Colonic mucosa (tissue), 4 donors: ENCODE results near the gene CTRB2. TPM values are rescaled to one million over a fixed set of nuclear protein-coding genes. Genes with fewer than 3 reads are reported as not detected.

Source experiments
- DNase-seq: peaks from one replicate; pipeline ENCODE4 v3.0.0-alpha.2; 2020
- H3K27ac ChIP-seq: fragments of 200-600 bp; one replicate; pipeline ENCODE4 v1.8.0; 2021
- H3K27me3 ChIP-seq: fragments of 200-600 bp; one replicate; pipeline ENCODE4 v1.8.0; 2021
- H3K36me3 ChIP-seq: fragments of 200-600 bp; one replicate; pipeline ENCODE4 v1.8.0; 2021
- H3K4me1 ChIP-seq: fragments of 200-600 bp; one replicate; pipeline ENCODE4 v1.8.0; 2021; ENCODE audit warnings: mild to moderate bottlenecking
- H3K4me3 ChIP-seq: fragments of 200-600 bp; one replicate; pipeline ENCODE4 v1.8.0; 2021
- H3K9ac ChIP-seq, 2 donors: one replicate each; pipeline ENCODE4 v1.7.0; 2013; ENCODE audit warnings: control low read depth in 2 of 2, low read depth in 2 of 2, low read length in 2 of 2
- H3K9me3 ChIP-seq: fragments of 200-600 bp; one replicate; pipeline ENCODE4 v1.8.0; 2021
- CTCF ChIP-seq: fragments of 200-600 bp; IDR thresholded peaks from one replicate; pipeline ENCODE4 v1.8.0; 2022; ENCODE audit warnings: antibody characterized with exemption, mild to moderate bottlenecking
- intact Hi-C: fragments of 100-400 bp; cut with DNase I; formaldehyde crosslinking; loops from one replicate; pipeline ENCODE4 v1.14.1; 2022
- total RNA-seq, 2 donors: library from RNA; stranded (reverse); fragmentation: NEBNext Ultra II Directional in 1 of 2; extraction: Animal tissue kit (Norgen Biotek cat#: 25700) in 1 of 2; gene quantifications; one replicate each; pipeline ENCODE4 v1.2.1, GENCODE V29; 2021
- donor health status: healthy.
- donor health status: DM: no; HTN: no; CAD: no.
- donor health status: DM: no; HTN: no; CAD: no.

Gene CTRB2
- total RNA-seq, 2 donors from 2014 or later: 29.1 TPM; not detected in 1

- H3K9me3 ChIP-seq: no peaks in the 10 kb centered on the region
- TF ChIP-seq CTCF: no peak
- no peak overlapping the region for H3K9ac ChIP-seq
- H3K27me3 ChIP-seq: no peaks in the 10 kb centered on the region
- no peak overlapping the region for H3K27ac ChIP-seq
- intact Hi-C loops: loop anchor here (10.0 kb wide), 1 partner anchor 189 kb away; no protein-coding TSS in a partner anchor
- no peaks in the 10 kb centered on the region for H3K4me1 ChIP-seq
- DNase-seq: no peak
- H3K36me3 ChIP-seq: no peaks in the 10 kb centered on the region
- no peak overlapping the region for H3K4me3 ChIP-seq
These were observed 10.9 kb downstream of the CTRB2 start for GRCh38 chr16:75195811-75196790.

- H3K9me3 ChIP-seq: no peaks in the 10 kb centered on the region
- TF ChIP-seq CTCF: no peak
- intact Hi-C loops: loop anchor here (10.0 kb wide), 1 partner anchor 191 kb away; no protein-coding TSS in a partner anchor
- no peak for DNase-seq
- H3K36me3 ChIP-seq: no peaks in the 10 kb centered on the region
- no peaks in the 10 kb centered on the region for H3K27me3 ChIP-seq
- H3K4me3 ChIP-seq: no peak overlapping the region
- no peak overlapping the region for H3K27ac ChIP-seq
- no peak overlapping the region for H3K9ac ChIP-seq
- no peaks in the 10 kb centered on the region for H3K4me1 ChIP-seq
These were observed 13.1 kb downstream of the CTRB2 start for GRCh38 chr16:75193730-75194444.

- no peak overlapping the region for H3K9ac ChIP-seq
- no peaks in the 10 kb centered on the region for H3K4me1 ChIP-seq
- H3K9me3 ChIP-seq: no peaks in the 10 kb centered on the region
- no peak overlapping the region for H3K4me3 ChIP-seq
- H3K36me3 ChIP-seq: no peaks in the 10 kb centered on the region
- H3K27ac ChIP-seq: no peak overlapping the region
- no peaks in the 10 kb centered on the region for H3K27me3 ChIP-seq
- intact Hi-C loops: loop anchor here (10.0 kb wide), 1 partner anchor 192 kb away; no protein-coding TSS in a partner anchor
- DNase-seq: no peak
- TF ChIP-seq CTCF: no peak
These were observed 13.7 kb downstream of the CTRB2 start for GRCh38 chr16:75193265-75193650.

GRCh38 chr16:75192606-75193264 is 14.2 kb downstream of the CTRB2 start:
- no peak overlapping the region for H3K27ac ChIP-seq
- no peaks in the 10 kb centered on the region for H3K27me3 ChIP-seq
- no peaks in the 10 kb centered on the region for H3K36me3 ChIP-seq
- no peak for DNase-seq
- H3K9ac ChIP-seq: no peak overlapping the region
- H3K4me1 ChIP-seq: no peaks in the 10 kb centered on the region
- H3K4me3 ChIP-seq: no peak overlapping the region
- intact Hi-C loops: loop anchor here (10.0 kb wide), 1 partner anchor 192 kb away; no protein-coding TSS in a partner anchor
- H3K9me3 ChIP-seq: no peaks in the 10 kb centered on the region
- no peak for TF ChIP-seq CTCF

- no peak for TF ChIP-seq CTCF
- Histone ChIP-seq H3K4me3 (no peak overlapping the region), H3K36me3 (no peaks in the 10 kb centered on the region), H3K4me1 (no peaks in the 10 kb centered on the region), H3K27me3 (no peaks in the 10 kb centered on the region), H3K9ac (no peak overlapping the region), H3K9me3 (no peaks in the 10 kb centered on the region), H3K27ac (no peak overlapping the region)
- no peak for DNase-seq
- intact Hi-C loops: loop anchor here (10.0 kb wide), 1 partner anchor 195 kb away; no protein-coding TSS in a partner anchor
These were observed 17.2 kb downstream of the CTRB2 start for GRCh38 chr16:75189638-75190245.
